ENCODE results near the gene EIF3L.

Gene EIF3L

GRCh38 chr22:37817705-37818408, 31.4 kb upstream of the EIF3L start:
- no peak for FAIRE-seq

DNA sequence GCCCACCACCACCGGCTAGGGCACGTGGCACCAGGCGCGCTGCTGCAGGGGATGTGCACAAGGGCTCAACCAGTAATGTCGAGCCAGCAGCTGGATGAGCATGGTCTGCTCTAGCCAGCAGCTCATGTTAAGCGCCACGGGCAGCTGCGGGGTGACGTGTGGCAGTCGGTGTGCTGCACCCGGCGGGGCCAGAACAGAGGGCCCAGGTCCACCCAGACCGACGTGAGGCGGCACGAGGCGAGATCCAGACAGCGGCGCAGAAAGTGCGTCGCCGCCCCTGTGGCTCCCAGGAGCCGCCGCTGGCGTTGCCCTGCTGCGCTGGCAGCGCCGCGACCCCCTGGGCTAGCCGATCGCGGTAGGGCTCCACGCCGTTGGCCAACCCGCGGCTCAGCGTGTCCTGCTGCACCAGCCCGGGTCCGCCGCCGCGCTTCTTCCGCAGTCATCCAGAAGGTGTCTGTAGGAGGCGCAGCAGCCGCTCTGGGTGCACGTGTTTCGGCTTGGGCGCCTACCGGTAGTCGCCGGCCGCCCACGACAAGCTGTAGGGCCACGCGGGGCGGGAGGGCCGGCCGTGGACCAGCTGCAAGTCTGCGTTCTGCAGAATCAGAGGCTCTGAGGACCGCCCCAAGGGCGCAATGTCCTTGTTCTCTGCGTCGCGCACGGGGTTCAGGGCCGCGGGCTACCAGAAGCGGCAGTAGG, 30.7 kb upstream of the EIF3L start:
- FAIRE-seq = no peak

- no peak for FAIRE-seq
Measured at GRCh38 chr22:37819105-37819433, 30.1 kb upstream of the EIF3L start.

GRCh38 chr22:37820350-37820749, 28.9 kb upstream of the EIF3L start:
- FAIRE-seq = no peak

- no peak for FAIRE-seq
Measured at GRCh38 chr22:37822079-37822833, 27.0 kb upstream of the EIF3L start.

DNA sequence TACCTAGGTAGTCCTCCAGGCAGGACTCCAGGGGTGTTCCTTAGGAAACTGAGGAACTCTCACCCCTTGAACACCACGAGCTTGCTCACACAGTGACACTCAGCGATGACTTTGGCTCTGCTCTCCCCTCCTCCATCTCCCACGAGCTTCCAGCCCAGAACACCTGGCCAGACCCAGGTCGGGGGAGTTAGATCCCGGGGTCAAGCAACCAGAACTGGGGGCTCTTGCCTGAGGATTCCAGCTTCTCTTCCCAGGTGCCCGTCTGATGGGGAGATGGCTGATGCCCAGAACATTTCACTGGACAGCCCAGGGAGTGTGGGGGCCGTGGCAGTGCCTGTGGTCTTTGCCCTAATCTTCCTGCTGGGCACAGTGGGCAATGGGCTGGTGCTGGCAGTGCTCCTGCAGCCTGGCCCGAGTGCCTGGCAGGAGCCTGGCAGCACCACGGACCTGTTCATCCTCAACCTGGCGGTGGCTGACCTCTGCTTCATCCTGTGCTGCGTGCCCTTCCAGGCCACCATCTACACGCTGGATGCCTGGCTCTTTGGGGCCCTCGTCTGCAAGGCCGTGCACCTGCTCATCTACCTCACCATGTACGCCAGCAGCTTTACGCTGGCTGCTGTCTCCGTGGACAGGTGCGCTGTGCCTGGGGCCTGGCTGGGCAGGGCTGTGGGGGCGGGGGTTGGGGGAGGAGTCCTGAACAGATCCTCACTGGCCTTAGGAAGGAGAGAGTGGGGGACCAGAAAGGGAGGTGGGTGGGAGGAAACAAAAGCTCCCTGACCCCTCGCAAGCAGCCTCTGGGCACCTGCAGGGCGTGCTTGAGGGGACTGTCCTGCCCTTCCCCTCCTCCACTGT, 25.9 kb upstream of the EIF3L start, which contains the start of gene GALR3:
Gene GALR3, plus strand, starts transcription at position 249 of the 852 bp plus-strand sequence. Its CDS starts 25 bp downstream, at position 274.
- no peak for FAIRE-seq

- FAIRE-seq = no peak
Measured at GRCh38 chr22:37824674-37825641, 24.3 kb upstream of the EIF3L start.

- FAIRE-seq = no peak
Measured at GRCh38 chr22:37827056-37827455, 22.2 kb upstream of the EIF3L start.

GRCh38 chr22:37830093-37830842, 19.0 kb upstream of the EIF3L start:
- FAIRE-seq = no peak

GRCh38 chr22:37831472-37831871, 17.7 kb upstream of the EIF3L start:
- FAIRE-seq = no peak

DNA sequence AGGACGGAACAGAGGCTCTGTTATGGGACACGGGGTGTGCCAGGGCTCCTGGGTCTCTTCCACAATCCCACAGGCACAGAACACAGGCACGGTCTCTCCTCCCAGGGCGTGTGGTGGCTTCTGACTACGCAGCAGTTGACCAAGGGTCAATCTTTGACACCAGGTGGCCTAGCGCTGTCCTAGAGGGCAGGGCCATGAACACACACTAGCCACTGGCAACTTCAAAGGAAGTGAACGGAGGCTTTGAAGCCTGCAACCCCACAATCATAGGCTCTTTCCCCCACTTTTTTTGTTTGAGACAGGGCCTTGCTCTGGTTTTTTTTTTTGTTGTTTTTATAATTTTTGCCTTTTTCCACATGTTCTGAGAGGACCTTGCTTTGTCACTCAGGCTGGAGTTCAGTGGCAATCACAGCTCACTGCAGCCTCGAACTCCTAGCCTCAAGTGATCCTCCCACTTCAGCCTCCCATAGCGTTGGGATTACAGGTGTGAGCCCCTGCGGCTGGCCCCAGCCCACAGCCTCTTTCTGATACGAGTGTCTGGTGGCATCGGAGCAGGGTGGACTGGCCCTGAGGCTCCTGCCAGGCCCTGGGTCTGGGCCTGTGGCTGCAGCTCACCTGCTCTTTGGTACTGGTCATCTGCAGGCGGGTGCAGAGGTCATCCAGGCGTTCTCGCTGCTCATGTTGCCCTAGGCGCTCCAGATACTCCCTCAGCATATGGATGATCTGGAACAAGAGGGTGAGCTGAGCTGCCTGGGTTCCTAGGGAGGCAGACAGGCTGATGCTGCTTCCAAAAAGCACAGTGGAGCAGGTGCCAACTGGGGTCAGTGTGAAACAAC, 17.0 kb upstream of the EIF3L start:
- no peak for FAIRE-seq

GRCh38 chr22:37842015-37842793, 7.0 kb upstream of the EIF3L start:
- no peak for FAIRE-seq

DNA sequence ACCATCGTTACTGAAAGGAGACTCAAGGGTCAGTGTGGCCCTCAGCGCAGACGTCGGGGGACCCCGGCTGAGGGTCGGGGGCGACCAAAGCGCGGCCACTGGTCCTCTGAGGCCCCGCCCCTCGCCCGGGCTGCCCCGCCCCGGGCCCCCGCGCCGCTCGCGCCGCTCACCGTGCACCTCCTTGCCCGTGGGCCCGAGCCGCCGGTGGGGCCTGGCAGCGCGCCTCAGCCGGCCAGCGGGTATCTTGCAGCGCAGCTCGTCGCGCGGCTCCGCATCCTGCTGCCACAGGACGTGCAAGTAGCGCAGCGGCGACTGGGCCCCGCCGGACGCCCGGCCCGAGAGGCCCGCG, 5.5 kb upstream of the EIF3L start:
- FAIRE-seq = no peak

DNA sequence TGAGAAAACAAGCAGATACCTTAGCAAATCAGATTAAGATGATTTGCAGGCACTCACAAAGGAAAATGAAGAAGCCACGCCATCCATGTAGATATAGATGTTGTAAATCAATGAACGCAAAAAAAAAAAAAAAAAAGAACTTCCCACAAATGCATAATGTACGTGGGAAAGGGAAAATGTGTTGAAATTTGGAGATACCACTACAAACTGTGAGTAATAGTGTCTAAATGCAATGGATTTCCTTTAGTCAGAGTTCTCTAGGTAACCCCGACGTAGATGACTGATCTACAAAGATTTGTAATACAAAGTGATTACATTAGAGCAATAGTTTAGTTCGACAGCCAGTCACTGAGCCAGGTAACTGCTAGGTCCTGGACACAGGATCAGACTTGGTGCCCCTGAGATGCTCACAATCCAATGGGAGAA, 4.3 kb upstream of the EIF3L start:
- FAIRE-seq = no peak

GRCh38 chr22:37846433-37846832, 2.8 kb upstream of the EIF3L start:
- no peak for FAIRE-seq

DNA sequence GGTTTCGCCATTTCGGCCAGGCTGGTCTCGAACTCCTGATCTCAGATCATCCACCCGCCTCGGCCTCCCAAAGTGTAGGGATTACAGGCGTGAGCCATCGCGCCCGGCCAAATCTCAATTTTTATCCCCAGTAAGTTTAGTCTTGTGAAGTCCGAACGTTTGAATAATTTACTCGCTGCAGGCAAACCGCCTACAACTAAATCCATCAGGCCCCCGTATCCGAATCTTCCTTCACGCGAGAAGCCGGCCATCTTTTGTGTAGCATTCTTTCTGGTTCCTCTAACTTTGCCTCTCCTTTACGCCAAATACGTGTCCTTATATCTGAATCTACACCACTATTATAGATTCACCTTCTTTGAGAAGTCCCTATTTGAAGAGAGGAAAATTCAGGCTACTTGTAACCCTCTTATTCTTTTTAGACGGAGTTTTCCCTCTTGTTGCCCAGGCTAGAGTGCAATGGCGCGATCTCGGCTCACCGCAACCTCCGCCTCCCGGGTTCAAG, 581 bp upstream of the EIF3L start:
- FAIRE-seq = no peak

DNA sequence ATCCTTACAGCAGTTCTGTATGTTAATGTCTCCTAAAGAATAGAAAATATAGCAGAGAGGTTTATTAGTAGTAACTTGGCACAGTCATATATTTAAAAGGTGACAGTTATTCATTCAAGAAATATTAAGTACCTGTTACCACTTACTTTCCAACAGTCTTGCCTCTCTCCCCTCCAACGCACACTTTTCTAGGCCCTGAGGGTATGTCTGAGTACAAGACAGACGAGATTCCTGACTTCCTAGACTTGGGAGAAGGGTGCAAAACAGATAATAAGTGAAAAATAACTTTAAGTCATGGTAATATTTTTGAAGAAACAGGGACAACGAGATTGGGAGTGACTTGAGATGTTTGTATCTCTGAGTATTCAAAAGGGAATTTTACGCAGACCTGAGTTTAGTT, 1.6 kb downstream of the EIF3L start:
- FAIRE-seq = no peak

GRCh38 chr22:37852418-37852817, 3.2 kb downstream of the EIF3L start:
- FAIRE-seq = no peak

DNA sequence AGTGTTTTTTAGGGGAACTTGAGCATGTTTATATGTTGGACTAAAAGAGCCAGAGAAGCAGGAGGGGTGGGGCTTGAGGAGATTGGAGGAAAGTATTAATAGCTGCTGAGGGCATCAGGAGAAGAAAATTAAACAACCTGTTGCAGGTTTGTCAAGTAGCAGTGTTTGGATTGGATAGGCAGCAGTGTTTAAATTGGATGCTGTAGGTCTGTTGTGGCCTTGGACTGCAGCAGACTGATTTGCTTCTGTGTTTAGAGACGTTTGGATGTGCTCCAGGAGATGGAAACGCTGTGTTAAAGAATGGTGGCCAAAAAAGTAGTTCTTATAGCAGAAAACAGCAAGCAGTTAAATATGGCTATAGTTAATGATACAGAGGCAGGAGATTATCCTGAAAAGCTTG, 5.7 kb downstream of the EIF3L start:
- no peak for FAIRE-seq

Measured in islet of Langerhans (tissue), 1 donor.